Cerebellar cortex (tissue), 1 donor: Measurements from ENCODE around the gene SLC6A4.

Source experiments
- DNase-seq: peaks from one replicate; pipeline ENCODE4 v3.0.0-alpha.2; 2015; ENCODE audit warnings: low spot score

Gene SLC6A4

DNA sequence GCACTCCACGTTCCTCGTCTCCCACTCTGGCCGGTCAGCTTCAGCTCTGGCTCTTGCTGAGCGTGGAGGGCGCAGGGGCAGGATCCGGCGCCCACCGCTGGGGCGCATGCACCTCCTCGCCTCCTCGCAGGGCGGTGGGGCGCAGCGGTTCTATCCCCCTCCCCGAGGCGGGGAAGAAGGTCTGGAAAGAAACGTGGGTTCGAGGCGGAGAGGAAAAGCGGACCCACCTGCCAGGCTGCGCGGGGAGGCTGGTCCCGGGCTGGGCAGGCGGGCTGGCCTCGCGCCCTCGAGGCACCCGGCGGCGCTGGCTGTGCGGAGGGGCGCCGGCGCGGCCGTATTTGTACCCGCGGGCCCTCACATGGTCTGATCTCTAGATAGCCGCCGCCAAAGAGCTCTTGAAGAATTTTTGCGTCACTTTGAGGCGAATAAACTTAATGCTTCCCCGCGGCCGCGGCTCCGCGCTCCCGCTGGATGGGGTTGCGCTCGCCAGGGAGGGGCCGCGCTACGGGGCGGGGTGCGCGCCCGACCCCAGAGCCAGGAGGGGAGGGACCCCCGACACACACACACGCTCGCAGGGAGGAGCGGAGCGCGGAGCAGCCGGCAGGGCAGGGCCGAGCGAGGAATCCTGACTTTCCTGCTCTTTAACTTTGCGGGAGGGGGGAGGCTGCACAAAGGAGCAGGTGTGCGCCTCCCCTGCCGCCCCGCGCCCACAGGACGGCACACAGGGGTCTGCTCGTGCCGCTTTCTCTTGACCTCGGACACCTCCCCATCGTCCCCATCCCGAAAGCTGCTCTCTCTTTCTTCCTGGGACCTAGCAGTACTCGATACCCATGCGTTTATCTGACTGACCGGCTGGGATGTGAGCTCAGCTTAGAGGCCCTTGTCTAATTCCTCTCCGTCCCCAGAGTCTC is at the start of gene SLC6A4:
TSS of gene SLC6A4 (minus strand) at position 312 of the 911 bp plus-strand sequence. CDS start 13,739 bp downstream, outside the sequence.
- no peak for DNase-seq

DNA sequence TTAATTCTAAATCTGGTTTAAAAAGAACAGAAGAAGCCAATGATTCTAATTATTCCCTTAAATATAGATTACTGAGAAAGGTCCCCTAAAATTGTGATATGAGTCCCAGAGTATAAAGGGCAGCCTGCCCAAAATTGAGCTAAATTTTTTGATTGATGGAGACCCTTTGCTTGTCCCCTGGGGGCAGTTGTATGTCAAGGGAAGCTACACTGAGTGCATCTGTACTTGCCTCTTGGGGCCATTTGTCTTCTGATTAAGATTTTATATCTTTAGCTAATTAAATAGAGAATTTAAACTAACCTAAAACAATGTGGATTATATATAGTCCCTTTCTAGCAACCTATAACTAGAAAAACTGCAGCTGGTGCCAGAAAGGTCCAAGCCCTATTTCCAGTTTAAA is 43.7 kb upstream of the SLC6A4 start:
- no peak for DNase-seq

- peak; percentile 38 for DNase-seq
These were observed 42.5 kb upstream of the SLC6A4 start for GRCh38 chr17:30278032-30278431.

DNA sequence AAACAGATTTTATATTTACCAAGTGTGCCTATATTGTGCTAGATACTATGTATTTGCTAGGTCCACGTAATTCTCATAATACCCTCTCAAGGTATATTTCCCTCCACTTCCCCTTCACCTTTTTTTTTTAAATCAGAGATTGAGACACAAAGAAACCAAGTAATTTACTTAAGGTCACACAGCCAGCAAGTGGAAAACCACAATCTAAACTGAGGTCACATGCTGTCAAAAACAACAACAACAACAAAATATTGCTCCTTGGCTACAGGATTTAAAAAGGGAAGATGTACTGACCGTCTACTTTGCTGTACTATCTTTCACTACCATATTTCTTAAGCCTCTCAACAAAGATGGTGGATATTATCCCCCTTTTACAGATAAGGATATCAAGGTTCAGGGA is 40.4 kb upstream of the SLC6A4 start:
- no peak for DNase-seq

- no peak for DNase-seq
These were observed 39.4 kb upstream of the SLC6A4 start for GRCh38 chr17:30274887-30275286.

DNA sequence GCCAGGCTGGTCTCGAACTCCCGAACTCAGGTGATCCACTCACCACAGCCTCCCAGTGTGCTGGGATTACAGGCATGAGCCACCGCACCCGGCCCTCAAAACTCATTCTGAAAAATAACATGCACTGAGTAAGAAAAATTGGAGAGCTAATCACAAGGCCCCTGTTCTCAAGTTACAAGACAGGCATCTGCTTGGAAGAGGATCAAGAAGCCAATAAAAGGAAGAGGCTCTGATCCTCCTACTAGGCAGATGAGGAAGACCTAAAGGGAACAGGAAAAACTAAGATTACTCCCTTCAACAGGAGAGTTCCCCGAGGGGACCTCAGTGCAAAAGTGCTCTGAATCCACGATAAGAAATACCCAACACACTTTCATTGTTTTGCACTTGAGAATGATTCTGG is 37.9 kb upstream of the SLC6A4 start:
- no peak for DNase-seq

GRCh38 chr17:30271102-30271501 is 35.6 kb upstream of the SLC6A4 start:
- no peak for DNase-seq

GRCh38 chr17:30267625-30268024 is 32.1 kb upstream of the SLC6A4 start:
- no peak for DNase-seq

- DNase-seq: no peak
These were observed 28.2 kb upstream of the SLC6A4 start for GRCh38 chr17:30263552-30264333.

- no peak for DNase-seq
These were observed 21.4 kb upstream of the SLC6A4 start for GRCh38 chr17:30256756-30257506.

DNA sequence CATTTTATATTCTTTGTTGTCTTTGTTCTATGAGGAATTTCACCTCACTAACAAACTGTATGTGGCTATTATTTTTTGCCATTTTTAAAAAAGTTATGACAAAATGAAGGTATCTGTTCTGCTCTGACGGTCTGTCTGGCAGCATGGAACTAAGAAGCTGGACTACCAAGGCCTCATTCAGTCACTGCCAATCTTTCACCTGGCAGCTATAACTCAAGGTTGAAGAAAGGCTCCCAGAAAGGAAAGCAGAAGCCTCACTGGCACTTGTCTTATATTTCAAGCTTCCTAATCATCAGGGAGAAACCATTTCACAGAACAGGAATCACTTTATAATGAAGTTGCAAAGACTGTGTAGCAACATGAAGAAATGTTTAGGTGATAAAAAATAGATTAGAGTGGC is 18.7 kb upstream of the SLC6A4 start:
- DNase-seq: no peak

- DNase-seq: no peak
These were observed 17.8 kb upstream of the SLC6A4 start for GRCh38 chr17:30253312-30253711.

DNA sequence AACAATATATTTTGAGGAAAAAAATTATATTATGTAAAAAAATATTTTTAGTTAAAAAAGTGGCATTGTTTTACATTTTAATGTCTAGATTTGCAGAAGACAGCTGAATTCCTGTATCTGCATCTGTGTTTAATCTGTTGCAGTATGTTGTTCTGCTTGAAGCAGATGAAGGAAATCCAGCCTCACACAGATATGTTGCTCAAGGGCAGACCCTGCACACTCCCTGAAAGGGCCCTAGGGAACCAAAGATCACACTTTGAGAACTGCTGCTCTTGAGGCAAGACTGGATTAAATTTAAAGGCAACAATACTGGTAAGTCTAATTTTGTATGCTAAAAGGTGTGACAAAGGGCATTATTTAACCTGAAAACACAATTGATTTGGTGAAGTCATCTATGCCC is 16.4 kb upstream of the SLC6A4 start:
- no peak for DNase-seq

DNA sequence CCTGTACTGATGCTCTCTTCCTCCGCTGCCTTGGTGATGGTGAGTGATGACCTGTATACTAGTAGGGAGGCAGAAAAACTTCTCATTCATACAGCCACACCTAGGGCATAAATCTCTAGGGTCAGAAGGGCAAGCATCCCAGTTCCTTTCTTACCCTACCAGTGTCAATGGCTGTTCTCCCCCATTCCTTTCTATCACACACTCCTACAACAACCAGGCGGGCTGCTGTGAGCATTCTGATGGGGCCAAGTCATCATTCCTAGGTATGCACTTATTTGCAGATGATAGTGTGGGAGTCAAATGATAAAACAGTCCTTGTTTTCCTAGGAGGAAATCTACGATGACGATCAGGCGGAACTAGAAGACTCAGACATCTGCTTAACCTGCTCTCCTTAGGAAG is 14.0 kb upstream of the SLC6A4 start:
- no peak for DNase-seq

GRCh38 chr17:30248786-30249185 is 13.3 kb upstream of the SLC6A4 start:
- DNase-seq: no peak

- no peak for DNase-seq
These were observed 11.0 kb upstream of the SLC6A4 start for GRCh38 chr17:30246460-30246859.

DNA sequence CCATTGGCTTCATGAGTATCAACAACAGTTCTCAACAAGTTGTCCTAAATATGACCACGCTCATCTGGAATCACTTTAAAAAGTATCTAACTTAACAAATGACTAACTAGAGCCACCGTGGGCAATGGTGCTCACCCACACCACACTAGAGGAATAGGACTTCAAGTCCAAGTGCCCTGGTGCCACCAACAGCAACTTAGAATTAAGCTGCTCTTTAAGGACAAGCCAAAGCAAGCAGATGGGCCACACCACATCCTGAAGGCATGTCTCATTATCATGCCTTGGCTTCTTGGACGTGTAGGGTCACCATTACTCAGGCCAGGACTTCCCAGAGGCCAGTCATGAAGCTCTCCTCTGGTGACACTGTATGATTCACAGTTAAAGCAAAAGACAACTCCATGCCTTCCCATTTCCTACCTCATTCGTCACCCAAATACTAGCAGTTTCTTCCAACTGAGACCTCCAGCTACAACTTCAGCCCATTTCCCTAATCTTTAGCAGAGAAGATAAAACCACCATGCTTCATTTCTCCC is 9.4 kb upstream of the SLC6A4 start:
- DNase-seq: no peak

GRCh38 chr17:30243568-30243967 is 8.1 kb upstream of the SLC6A4 start:
- DNase-seq: no peak

DNA sequence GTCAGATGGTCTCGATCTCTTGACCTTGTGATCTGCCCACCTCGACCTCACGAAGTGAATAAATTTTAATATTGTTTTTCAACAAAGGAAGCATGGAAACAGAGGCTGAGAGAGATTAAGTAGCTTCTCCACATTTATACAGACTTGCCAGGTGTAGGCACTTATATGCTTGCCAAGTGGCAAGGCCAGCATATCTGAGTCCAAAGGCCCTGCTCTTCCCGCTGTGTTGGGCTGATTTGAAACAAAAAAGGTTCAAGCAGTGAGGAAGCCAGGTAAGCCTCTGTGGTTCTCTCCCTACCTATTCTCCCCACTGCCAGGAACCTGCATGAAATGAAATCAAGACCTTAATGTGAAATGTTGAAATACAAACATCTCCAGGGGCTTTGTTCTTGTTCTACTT is 7.5 kb upstream of the SLC6A4 start:
- DNase-seq: no peak

- DNase-seq: no peak
These were observed 5.6 kb upstream of the SLC6A4 start for GRCh38 chr17:30241051-30241450.

- DNase-seq: no peak
These were observed 4.7 kb upstream of the SLC6A4 start for GRCh38 chr17:30240177-30240576.

DNA sequence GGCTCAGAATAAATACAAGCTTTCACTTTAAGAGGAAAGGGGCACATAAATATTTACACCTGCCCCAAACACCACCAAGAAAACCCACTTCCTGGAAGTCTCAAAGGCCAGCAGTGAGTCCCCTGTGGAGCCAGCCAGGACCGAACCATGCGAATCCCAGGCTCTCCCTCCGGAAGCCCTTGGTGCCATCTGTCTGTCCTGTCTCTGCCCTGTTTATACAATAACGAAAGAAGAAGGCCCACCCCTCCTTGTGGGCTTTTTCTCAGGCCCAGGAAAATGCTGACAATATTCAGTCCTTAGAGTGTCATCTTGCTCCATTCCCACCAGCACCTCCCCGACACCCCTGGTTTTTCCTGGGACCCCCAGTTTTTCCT is 3.6 kb upstream of the SLC6A4 start:
- no peak for DNase-seq
